A673 (cell line): ENCODE measurements around the gene EFNA5.

Experiments
- EZH2 ChIP-seq: fragments of 200-600 bp; sonication (generic); IDR thresholded peaks from 2 replicates; pipeline ENCODE4 v1.6.1; 2017; ENCODE audit warnings: borderline replicate concordance, low read depth, mild to moderate bottlenecking, mixed read lengths, antibody characterized with exemption, low read length; ENCODE audit not compliant: poor library complexity, severe bottlenecking
- TF ChIP-seq, protein P1 (sequence below): fragments of 300-800, 200-600 bp; sonication (generic); conservative IDR thresholded peaks from 2 replicates; pipeline ENCODE4 v1.5.1; 2017; ENCODE audit warnings: low read depth, mild to moderate bottlenecking, antibody characterized with exemption, low read length, moderate library complexity, mixed read lengths

DNA sequence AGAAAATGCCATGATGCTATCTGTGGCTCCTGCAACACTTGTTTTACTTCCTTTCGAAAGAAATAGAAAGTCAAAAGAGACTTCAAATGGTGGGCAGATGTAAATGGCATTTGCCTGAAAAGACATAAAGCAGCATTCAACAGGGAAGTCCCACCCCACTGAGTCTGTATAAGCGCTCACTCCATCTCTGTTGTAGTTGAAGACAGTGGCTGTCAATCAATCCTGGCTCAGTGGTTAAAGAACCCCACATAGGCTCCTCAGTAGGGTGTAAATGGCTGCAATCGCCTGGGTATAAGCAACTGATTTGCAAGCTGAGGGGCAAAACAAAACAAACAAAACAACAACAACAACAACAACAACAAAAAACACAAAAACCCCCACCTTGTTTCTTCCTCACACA, 158.7 kb downstream of the EFNA5 start:
- no peak for TF ChIP-seq EZH2
- TF ChIP-seq, protein P1, sequence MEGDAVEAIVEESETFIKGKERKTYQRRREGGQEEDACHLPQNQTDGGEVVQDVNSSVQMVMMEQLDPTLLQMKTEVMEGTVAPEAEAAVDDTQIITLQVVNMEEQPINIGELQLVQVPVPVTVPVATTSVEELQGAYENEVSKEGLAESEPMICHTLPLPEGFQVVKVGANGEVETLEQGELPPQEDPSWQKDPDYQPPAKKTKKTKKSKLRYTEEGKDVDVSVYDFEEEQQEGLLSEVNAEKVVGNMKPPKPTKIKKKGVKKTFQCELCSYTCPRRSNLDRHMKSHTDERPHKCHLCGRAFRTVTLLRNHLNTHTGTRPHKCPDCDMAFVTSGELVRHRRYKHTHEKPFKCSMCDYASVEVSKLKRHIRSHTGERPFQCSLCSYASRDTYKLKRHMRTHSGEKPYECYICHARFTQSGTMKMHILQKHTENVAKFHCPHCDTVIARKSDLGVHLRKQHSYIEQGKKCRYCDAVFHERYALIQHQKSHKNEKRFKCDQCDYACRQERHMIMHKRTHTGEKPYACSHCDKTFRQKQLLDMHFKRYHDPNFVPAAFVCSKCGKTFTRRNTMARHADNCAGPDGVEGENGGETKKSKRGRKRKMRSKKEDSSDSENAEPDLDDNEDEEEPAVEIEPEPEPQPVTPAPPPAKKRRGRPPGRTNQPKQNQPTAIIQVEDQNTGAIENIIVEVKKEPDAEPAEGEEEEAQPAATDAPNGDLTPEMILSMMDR: no peak
